Fibroblast of mammary gland (primary cell): ENCODE data around the gene TBCD.

Source experiments
- DNase-seq: peaks from one replicate; pipeline ENCODE4 v3.0.0-alpha.2; 2010; ENCODE audit warnings: low read depth
- H3K4me3 ChIP-seq: 2 replicates; pipeline ENCODE4 v1.5.1; 2011; ENCODE audit warnings: low read depth, mild to moderate bottlenecking, low read length, moderate library complexity; ENCODE audit not compliant: control insufficient read depth
- CTCF ChIP-seq: conservative IDR thresholded peaks from 2 replicates; pipeline ENCODE4 v1.5.1; 2011; ENCODE audit warnings: low read depth, low read length, inconsistent platforms; ENCODE audit not compliant: control insufficient read depth, insufficient read depth

Gene TBCD

GRCh38 chr17:82751571-82752370 lies at the start of gene TBCD:
TBCD (plus strand) TSS chr17:82752065; CDS start chr17:82752194, 129 bp downstream.
- no peak for TF ChIP-seq CTCF
- peak within 1 kb of the TSS; percentile 79 for H3K4me3 ChIP-seq
- peak; percentile 83 for DNase-seq

DNA sequence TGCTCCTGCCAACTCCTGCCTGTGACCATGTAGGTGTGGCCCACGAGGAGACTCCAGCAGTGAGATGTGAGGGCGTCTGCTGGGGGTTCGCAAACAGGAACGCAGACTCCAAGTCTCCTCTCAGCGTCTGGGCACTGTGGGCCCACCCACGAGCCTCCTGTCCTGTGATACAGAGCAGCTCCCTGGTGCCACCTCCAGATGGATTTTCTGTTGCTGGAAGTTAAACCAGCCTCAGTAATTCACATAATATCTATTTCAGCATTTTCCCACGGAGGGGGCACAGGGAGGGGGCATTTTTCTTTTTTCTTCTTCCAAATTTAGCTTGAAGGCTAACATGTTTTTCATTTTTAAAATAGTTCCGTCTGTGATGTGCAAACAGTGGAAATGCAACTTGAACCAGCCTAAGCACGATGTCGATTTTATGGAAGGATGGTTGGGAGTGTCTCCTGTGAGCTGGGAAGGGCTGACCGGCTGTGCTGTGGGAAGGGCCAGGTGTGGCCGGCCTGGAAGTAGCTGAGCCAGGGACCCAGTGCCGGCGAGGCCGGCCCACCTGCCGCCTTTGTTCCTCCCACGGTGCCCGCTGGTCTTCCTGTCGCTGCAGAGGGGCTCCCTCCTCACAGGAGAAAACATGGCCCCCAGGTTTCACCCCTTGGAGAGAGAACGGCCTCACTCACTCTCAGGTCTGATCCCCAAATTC lies 49.5 kb upstream of the TBCD start:
- TF ChIP-seq CTCF: no peak
- H3K4me3 ChIP-seq: no peak overlapping the region
- DNase-seq: no peak

DNA sequence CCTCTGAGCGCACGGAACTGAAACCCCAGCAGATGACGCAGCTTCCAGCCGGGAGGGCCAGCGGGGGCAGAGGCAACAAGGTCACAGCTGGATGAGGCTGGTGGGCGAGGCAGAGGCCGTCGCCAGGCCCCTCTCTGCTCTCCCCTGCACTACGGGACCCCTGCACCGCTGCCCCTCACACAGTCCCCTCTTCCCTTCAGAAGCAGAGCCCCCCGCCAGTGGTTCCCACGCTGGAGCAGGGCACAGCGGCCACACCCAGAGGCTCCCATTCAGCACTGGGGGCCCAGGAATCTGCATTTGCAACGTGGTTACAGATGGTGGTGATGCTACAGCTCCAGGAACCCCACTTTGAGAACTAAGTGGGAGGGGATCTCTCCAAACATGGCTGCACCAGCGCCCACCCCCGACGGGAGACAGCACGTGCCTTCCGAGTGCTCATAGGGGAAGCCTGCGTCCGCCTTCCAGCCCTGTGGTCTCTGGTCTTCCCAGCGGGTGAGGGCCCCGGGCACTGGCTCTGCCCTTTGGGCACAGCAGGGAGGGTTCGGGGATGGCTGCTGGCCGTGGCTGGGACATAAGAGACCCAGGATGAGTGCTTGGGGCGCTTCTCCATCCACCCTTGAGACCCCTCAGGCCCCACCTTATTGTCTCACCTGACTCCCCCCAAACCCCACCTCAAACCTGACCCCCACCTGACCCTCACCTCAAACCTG lies 48.7 kb upstream of the TBCD start:
- TF ChIP-seq CTCF: no peak
- DNase-seq: no peak
- no peak overlapping the region for H3K4me3 ChIP-seq

DNA sequence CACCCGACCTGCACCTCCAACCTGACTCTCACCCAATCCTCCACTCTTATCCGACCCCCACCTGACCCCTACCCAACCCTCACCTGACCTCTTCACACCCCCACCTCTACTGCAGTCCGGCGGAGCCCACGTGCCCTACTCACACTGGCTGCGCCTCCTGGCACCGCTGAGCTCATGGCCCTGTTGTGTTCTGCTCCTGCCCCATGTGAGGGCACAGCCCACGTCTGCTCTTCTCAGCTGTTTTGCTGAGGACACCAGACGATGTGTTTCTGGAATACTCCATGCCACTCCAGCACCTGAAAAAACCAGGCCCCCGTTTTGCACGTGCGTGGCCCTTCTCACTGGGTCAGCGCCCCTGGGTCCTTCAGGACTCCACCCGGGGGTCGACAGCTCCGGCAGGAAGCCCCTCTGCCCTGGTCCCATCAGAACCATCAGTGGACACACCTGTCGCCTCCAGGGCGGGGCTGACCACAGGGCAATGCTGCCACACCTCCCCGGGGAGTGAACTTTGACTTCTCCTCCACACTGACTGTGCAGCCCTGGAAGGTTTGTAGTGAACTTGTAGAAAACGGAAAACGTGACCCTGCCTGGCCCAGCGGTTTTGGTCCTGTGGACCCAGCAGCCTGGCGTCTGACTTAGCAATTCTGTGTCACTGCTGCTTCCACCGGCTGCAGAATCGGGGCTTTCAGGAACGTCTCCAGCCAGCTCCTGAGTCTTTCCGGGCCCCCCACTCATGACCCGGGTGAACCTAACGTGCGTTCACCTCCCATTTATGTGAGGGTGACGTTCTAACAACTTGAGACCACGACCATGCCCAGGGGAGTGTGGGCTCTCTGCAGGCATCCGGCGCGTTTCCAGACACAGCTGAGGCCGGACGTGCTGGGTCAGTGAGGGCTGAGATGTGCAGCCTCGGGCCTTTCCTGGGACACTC lies 47.7 kb upstream of the TBCD start:
- DNase-seq: no peak
- H3K4me3 ChIP-seq: no peak overlapping the region
- TF ChIP-seq CTCF: no peak

DNA sequence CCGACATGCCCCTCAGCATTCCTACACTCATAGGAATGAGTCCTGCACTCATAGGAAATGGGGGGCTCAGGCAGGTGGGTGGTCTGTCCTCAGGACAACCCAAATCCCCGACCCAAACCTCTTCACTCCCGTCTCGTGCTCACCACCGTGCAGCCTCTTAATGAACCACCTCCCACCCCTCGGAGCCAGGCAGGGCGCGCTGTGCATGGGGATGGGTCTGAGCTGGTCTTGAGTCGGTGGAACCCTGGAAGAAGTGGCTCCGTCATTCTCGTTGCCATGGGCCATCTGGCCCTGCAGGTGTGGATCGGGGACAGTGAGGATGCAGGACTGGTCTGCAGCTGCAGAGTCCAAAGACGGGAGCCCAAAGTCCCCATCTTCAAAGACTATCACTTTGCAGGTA lies 47.0 kb upstream of the TBCD start:
- DNase-seq: no peak
- H3K4me3 ChIP-seq: no peak overlapping the region
- no peak for TF ChIP-seq CTCF

- H3K4me3 ChIP-seq: no peak overlapping the region
- DNase-seq: no peak
- no peak for TF ChIP-seq CTCF
These were observed 46.1 kb upstream of the TBCD start for GRCh38 chr17:82705756-82706155.
